K562 (cell line): ENCODE results near the gene HOXB4. TPM values are rescaled to one million over a fixed set of nuclear protein-coding genes. Genes with fewer than 3 reads are reported as not detected.

Experiments used
- ATAC-seq: fragments of 200-7000 bp; cut with Tn5 transposase; 3 replicates; pipeline ENCODE4 v1.9.1; 2020; ENCODE audit warnings: moderate library complexity
- BruUV-seq: library from RNA; stranded (reverse); fragments of 400-500 nt; replicated peaks from 2 replicates; lab custom pipeline; 2021; lab: Mats Ljungman, UMichigan
- CTCF ChIA-PET: fragments of 300-600 bp; formaldehyde crosslinking; extraction: SDS; loops from one replicate; lab custom pipeline; 2021; ENCODE audit warnings: low intra/inter-chr PET ratio; lab: Yijun Ruan, JAX
- POLR2A ChIA-PET: fragments of 300-600, 350-650 bp; sonication (Branson Sonifier 250); formaldehyde crosslinking; extraction: SDS; loops from one replicate; lab custom pipeline; 2021; ENCODE audit warnings: antibody characterized with exemption, inconsistent platforms; lab: Yijun Ruan, JAX
- DNase-seq, 4 experiments: peaks; one replicate each; pipeline versions ENCODE4 v3.0.0 to v3.0.0-alpha.2; 2011 to 2018; ENCODE audit warnings: low spot score in 3 of 4, mixed read lengths in 3 of 4; ENCODE audit errors: extremely low read depth in 1 of 4
- FAIRE-seq: peaks from 2 replicates; lab custom pipeline; 2011; peaks lifted over from hg19 to GRCh38; lab: Jason Lieb, UNC
- H2AFZ ChIP-seq: 2 replicates; pipeline ENCODE4 v1.6.0; 2011; ENCODE audit warnings: low read depth, low read length, control low read depth, inconsistent platforms
- H3K27ac ChIP-seq: fragments of 200-600 bp; 3 replicates; pipeline ENCODE4 v1.8.0; 2011; ENCODE audit warnings: low read depth, mild to moderate bottlenecking, control low read depth, inconsistent platforms, low read length, moderate library complexity, mixed read lengths; ENCODE audit errors: extremely low read depth
- H3K27me3 ChIP-seq, 2 experiments: fragments of 300-600 bp in 1 of 2; 2 replicates in 1 of 2; 3 replicates in 1 of 2; pipeline versions ENCODE4 v1.6.0 to v1.8.0; 2011; ENCODE audit warnings: inconsistent platforms in 2 of 2, low read length in 2 of 2, mild to moderate bottlenecking in 1 of 2, mixed read lengths in 1 of 2, moderate library complexity in 1 of 2; ENCODE audit not compliant: control insufficient read depth in 2 of 2, insufficient read depth in 2 of 2
- H3K36me3 ChIP-seq: fragments of 300-600 bp; 3 replicates; pipeline ENCODE4 v1.8.0; 2011; ENCODE audit warnings: mild to moderate bottlenecking, low read length, inconsistent platforms; ENCODE audit not compliant: control insufficient read depth, insufficient read depth
- H3K4me1 ChIP-seq, 2 experiments: fragments of 200-600 bp in 1 of 2; replicated peaks in 1 of 2; 2 replicates in 1 of 2; 3 replicates in 1 of 2; pipeline versions ENCODE4 v1.5.1 to v1.8.0; 2011; ENCODE audit warnings: inconsistent platforms in 2 of 2, low read length in 2 of 2, mild to moderate bottlenecking in 1 of 2, mixed read lengths in 1 of 2, moderate library complexity in 1 of 2; ENCODE audit not compliant: control insufficient read depth in 2 of 2, insufficient read depth in 2 of 2
- H3K4me2 ChIP-seq: 2 replicates; pipeline ENCODE4 v1.6.1; 2011; ENCODE audit warnings: low read length, control low read depth, inconsistent platforms, mixed read lengths; ENCODE audit not compliant: insufficient read depth
- H3K4me3 ChIP-seq: fragments of 200-600 bp; sonication (generic), shearing (Covaris generic); 2 replicates; pipeline ENCODE4 v1.5.1; 2016; ENCODE audit warnings: control low read depth, inconsistent platforms
- H3K79me2 ChIP-seq: fragments of 200-600 bp; 3 replicates; pipeline ENCODE4 v1.8.0; 2011; ENCODE audit warnings: low read length, inconsistent platforms; ENCODE audit not compliant: control insufficient read depth, insufficient read depth
- H3K9ac ChIP-seq, 2 experiments: 2 replicates each; pipeline versions ENCODE4 v1.6.0 to v1.6.1; 2011; ENCODE audit warnings: low read depth in 2 of 2, low read length in 2 of 2, control low read depth in 1 of 2, inconsistent platforms in 1 of 2, mild to moderate bottlenecking in 1 of 2, mixed read lengths in 1 of 2; ENCODE audit not compliant: insufficient read depth in 1 of 2
- H3K9me1 ChIP-seq: one replicate; pipeline ENCODE4 v1.6.0; 2011; ENCODE audit warnings: inconsistent platforms, mild to moderate bottlenecking, low read length, moderate library complexity; ENCODE audit not compliant: control insufficient read depth, insufficient read depth
- H3K9me3 ChIP-seq: replicated peaks from 2 replicates; pipeline ENCODE4 v1.5.1; 2011; ENCODE audit warnings: low read depth, low read length, inconsistent platforms; ENCODE audit not compliant: control insufficient read depth, insufficient read depth
- H4K20me1 ChIP-seq: replicated peaks from 2 replicates; pipeline ENCODE4 v1.6.1; 2011; ENCODE audit warnings: low read length, inconsistent platforms, mixed read lengths; ENCODE audit not compliant: control insufficient read depth, insufficient read depth
- CBX1 ChIP-seq: sonication (generic); IDR thresholded peaks from 2 replicates; pipeline ENCODE4 v1.6.1; 2016; ENCODE audit warnings: antibody characterized with exemption, low read depth, mild to moderate bottlenecking
- CBX3 ChIP-seq, 2 experiments: IDR thresholded peaks; 1 replicate in 1 of 2; 2 replicates in 1 of 2; pipeline ENCODE4 v1.6.1; 2012; ENCODE audit warnings: inconsistent platforms in 2 of 2, low read length in 2 of 2, borderline replicate concordance in 1 of 2, control low read depth in 1 of 2
- KDM4B ChIP-seq, 2 experiments: fragments of 450-650 bp in 1 of 2; sonication (generic) in 1 of 2; IDR thresholded peaks; 2 replicates each; pipeline ENCODE4 v1.6.1; 2016 to 2017; ENCODE audit warnings: borderline replicate concordance in 2 of 2, antibody characterized with exemption in 1 of 2, low read depth in 1 of 2, mild to moderate bottlenecking in 1 of 2
- KHSRP ChIP-seq: fragments of 450-650 bp; IDR thresholded peaks from 2 replicates; pipeline ENCODE4 v1.6.1; 2017
- NFXL1 ChIP-seq: fragments of 450-650 bp; formaldehyde crosslinking; IDR thresholded peaks from 2 replicates; pipeline ENCODE4 v1.4.0; 2021; ENCODE audit warnings: mild to moderate bottlenecking
- NR2F6 ChIP-seq: fragments of 450-650 bp; formaldehyde crosslinking; IDR thresholded peaks from 2 replicates; pipeline ENCODE4 v1.4.0; 2020; ENCODE audit warnings: mild to moderate bottlenecking
- PRPF4 ChIP-seq: fragments of 200-400 bp; formaldehyde crosslinking; IDR thresholded peaks from one replicate; pipeline ENCODE4 v1.6.1; 2017; ENCODE audit warnings: low read length, low read depth, mild to moderate bottlenecking; ENCODE audit not compliant: insufficient read depth, poor library complexity, severe bottlenecking
- RBFOX2 ChIP-seq: fragments of 200-400 bp; formaldehyde crosslinking; IDR thresholded peaks from 2 replicates; pipeline ENCODE4 v1.6.1; 2017; ENCODE audit warnings: low read depth, mild to moderate bottlenecking, low read length, moderate library complexity
- SMARCA4 ChIP-seq: fragments of 450-650 bp; IDR thresholded peaks from 2 replicates; pipeline ENCODE4 v1.6.1; 2016
- TAF15 ChIP-seq: fragments of 200-400 bp; formaldehyde crosslinking; IDR thresholded peaks from 2 replicates; pipeline ENCODE4 v1.6.1; 2017; ENCODE audit warnings: mild to moderate bottlenecking, low read depth, low read length, moderate library complexity
- ZNF354B ChIP-seq: fragments of 250-450 bp; sonication (Bioruptor Pico); IDR thresholded peaks from 2 replicates; pipeline ENCODE4 v1.4.0; 2020
- ZNF785 ChIP-seq: fragments of 250-450 bp; sonication (Bioruptor Pico); IDR thresholded peaks from 2 replicates; pipeline ENCODE4 v1.4.0; 2020; ENCODE audit warnings: mild to moderate bottlenecking
- WGBS: fragments of 100-300 bp; shearing (Covaris generic); methylation state at CpG from one replicate; pipeline ENCODE4 v1.1.6; 2016; ENCODE audit warnings: low coverage, mixed read lengths; ENCODE audit not compliant: insufficient coverage; ENCODE audit errors: missing lambda C conversion rate; 5-methylcytosine and 5-hydroxymethylcytosine counted together
- in situ Hi-C: fragments of 300-500 bp; cut with MboI; formaldehyde crosslinking; loops from 4 replicates; pipeline ENCODE4 v1.15.0; 2018; ENCODE audit warnings: inconsistent platforms, mixed read lengths
- intact Hi-C: fragments of 100-400 bp; cut with micrococcal nuclease; formaldehyde crosslinking; loops from 2 replicates; pipeline ENCODE4 v1.14.2; 2022
- polyA plus RNA-seq, 8 experiments: library from polyadenylated mRNA; depleted of rRNA in 4 of 8; stranded (reverse) in 5 of 8; unstranded in 3 of 8; fragments of >200 nt; fragmentation: Nextera tagmentation in 2 of 8; fragmentation: Illumina TruSeq in 1 of 8; extraction: Ambion mirVana in 2 of 8; extraction: Trizol in 1 of 8; gene quantifications; 2 replicates each; pipeline versions ENCODE4 v1.2.1 to v1.2.3, GENCODE V29; 2011 to 2014; ENCODE audit warnings: inconsistent platforms in 1 of 8, missing spikeins in 1 of 8
- total RNA-seq, 7 experiments: library from RNA; depleted of rRNA in 6 of 7; stranded (reverse); fragments of >200 nt in 6 of 7; fragmentation: Illumina TruSeq in 2 of 7; extraction: Trizol in 2 of 7; gene quantifications; 2 replicates each; pipeline versions ENCODE4 v1.2.1 to v1.2.3, GENCODE V29; 2011 to 2021; ENCODE audit warnings: low replicate concordance in 1 of 7
- TF ChIP-seq, protein P1 (sequence below): fragments of 450-650 bp; IDR thresholded peaks from 2 replicates; pipeline ENCODE4 v1.6.1; 2016; ENCODE audit warnings: missing biosample characterization, missing genetic modification characterization

Gene HOXB4
- total and polyA plus RNA-seq, 9 of the 15 experiments (the other 6 are each of a cell fraction or from before 2014, with no cell fraction given) = 1.6 to 34.9 (median 14.9) TPM

DNA sequence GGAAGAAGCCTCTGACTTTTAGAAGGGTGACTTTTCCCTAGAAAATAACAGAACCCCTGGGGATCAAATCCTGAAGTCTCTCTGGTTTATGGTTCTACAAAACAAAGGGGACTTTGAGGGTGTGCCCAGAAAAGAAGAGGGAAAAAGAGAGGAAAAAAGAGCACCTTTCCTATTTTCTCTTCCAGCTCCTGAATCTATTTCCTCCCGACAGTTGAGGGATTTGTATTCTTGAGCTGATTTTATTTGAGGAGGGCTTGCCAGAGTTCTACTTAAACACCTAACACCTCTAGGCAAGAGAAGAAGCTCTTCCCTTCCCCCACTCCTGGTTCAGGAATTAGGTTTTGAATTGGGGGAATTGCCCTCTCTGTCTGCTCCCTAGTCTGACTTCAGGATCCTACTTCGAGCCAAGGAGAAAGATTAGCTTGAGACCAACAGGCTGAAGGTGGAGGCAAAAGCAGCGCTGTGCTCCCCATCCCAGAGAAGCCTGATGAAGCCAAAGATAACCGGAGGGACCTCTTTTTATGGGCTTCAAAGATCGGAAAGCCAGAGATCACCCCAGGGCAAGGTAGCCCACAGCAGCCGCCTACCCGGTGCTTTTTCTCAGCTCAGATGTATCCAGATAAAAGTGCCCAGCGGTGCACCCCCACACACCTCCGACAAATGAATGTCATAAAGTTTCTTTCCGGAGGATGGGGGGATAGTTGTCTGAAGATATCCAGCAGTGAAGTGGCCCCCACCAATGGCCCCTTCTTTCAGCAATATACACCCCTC, 11.1 kb upstream of the HOXB4 start:
- POLR2A ChIA-PET = interaction anchor here (0.8 to 1.7 kb wide), 7 partner anchors 9 to 253 kb away, joined by 3 to 10 read pairs (median 4); no protein-coding TSS in a partner anchor
- no peak for TF ChIP-seq RBFOX2
- Histone ChIP-seq H4K20me1 (no peaks in the 10 kb centered on the region), H3K4me3 (no peak overlapping the region), H3K36me3 (no peaks in the 10 kb centered on the region), H2AFZ (no peak overlapping the region), H3K4me1 (peaks cover 14 to 35% of the 10 kb centered on the region in 2 experiments), H3K9me1 (no peaks in the 10 kb centered on the region), H3K79me2 (peaks cover 5% of the 10 kb centered on the region; the same call in 2 of the 3 replicates), H3K4me2 (no peak overlapping the region), H3K9me3 (no peaks in the 10 kb centered on the region), H3K27ac (no peak overlapping the region), H3K9ac (no peak overlapping the region), H3K27me3 (no peaks in the 10 kb centered on the region)
- intact Hi-C loops = no loop called here
- FAIRE-seq = no peak
- 27% methylated on average over 10 of the region's 10 CpGs for WGBS
- DNase-seq = no peak
- in situ Hi-C loops = no loop called here
- CTCF ChIA-PET = interaction anchor here (0.6 to 0.7 kb wide), 2 partner anchors 12 to 452 kb away, joined by 3 to 4 read pairs; no protein-coding TSS in a partner anchor
- ATAC-seq = no peak
- BruUV-seq = no TSS peak

DNA sequence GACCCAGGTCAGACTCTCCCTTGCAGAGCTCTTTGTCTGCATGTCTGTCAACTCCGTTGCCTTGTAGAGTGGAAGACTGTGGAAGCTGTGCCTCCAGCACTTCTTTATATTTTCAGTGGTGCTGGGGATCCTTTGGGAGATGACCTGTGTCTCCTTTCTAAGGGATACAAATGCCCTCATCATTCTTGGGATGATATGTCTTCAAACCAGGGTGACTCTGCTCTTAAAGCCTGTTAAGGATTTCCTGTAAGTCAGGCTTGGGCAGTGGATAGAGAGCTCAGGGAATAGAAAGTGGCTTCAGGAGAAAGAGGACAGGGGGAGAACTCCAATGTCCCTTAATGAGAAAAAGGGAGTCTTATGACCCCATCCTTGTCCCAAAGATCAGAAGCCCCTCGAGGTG, 10.4 kb upstream of the HOXB4 start:
- Histone ChIP-seq H3K4me2 (no peak overlapping the region), H3K9me1 (no peaks in the 10 kb centered on the region), H2AFZ (no peak overlapping the region), H3K9ac (no peak overlapping the region), H3K27ac (no peak overlapping the region), H3K36me3 (no peaks in the 10 kb centered on the region), H3K9me3 (no peaks in the 10 kb centered on the region), H4K20me1 (no peaks in the 10 kb centered on the region), H3K79me2 (peaks cover 12% of the 10 kb centered on the region; the same call in 2 of the 3 replicates), H3K27me3 (no peaks in the 10 kb centered on the region), H3K4me1 (peaks cover 16 to 29% of the 10 kb centered on the region in 2 experiments), H3K4me3 (no peak overlapping the region)
- DNase-seq (no peak), FAIRE-seq (no peak), ATAC-seq (no peak)
- BruUV-seq = no TSS peak
- intact Hi-C loops (no loop called here), in situ Hi-C loops (no loop called here)
- TF ChIP-seq NFXL1 (CRISPR knock-in tag) = no peak
- no peak for TF ChIP-seq CBX3 (IDR thresholded peaks at IDR 0.05; ENCODE audit: borderline replicate concordance in 1 of 2, low read length in 2 of 2)
- TF ChIP-seq KDM4B (IDR thresholded peaks at IDR 0.05; ENCODE audit: borderline replicate concordance in 2 of 2, low read depth in 1 of 2) = no peak
- no peak for TF ChIP-seq CBX1
- TF ChIP-seq TAF15 = no peak
- TF ChIP-seq, protein P1, sequence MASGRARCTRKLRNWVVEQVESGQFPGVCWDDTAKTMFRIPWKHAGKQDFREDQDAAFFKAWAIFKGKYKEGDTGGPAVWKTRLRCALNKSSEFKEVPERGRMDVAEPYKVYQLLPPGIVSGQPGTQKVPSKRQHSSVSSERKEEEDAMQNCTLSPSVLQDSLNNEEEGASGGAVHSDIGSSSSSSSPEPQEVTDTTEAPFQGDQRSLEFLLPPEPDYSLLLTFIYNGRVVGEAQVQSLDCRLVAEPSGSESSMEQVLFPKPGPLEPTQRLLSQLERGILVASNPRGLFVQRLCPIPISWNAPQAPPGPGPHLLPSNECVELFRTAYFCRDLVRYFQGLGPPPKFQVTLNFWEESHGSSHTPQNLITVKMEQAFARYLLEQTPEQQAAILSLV (tag) = no peak
- no peak for TF ChIP-seq SMARCA4
- no peak for TF ChIP-seq NR2F6 (CRISPR knock-in tag)
- TF ChIP-seq KHSRP = no peak
- TF ChIP-seq PRPF4 = no peak
- TF ChIP-seq ZNF354B (CRISPR knock-in tag) = no peak
- TF ChIP-seq ZNF785 (CRISPR knock-in tag) = no peak
- POLR2A ChIA-PET = interaction anchor here (0.8 to 2.0 kb wide), 10 partner anchors 9 to 252 kb away, joined by 3 to 10 read pairs (median 4); partner anchors contain the start of gene HOXB6
- 23% methylated on average over 2 of the region's 2 CpGs for WGBS
- CTCF ChIA-PET = interaction anchor here (0.6 kb wide), 1 partner anchor 451 kb away, joined by 4 read pairs; no protein-coding TSS in a partner anchor
